ENCODE data around the gene ANXA6. TPM values are rescaled to one million over a fixed set of nuclear protein-coding genes. Genes with fewer than 3 reads are reported as not detected.

The ANXA6 gene
- total and polyA plus RNA-seq, 2 of the 4 experiments (the other 2 are of a cell fraction) = 355 to 610 TPM

DNA sequence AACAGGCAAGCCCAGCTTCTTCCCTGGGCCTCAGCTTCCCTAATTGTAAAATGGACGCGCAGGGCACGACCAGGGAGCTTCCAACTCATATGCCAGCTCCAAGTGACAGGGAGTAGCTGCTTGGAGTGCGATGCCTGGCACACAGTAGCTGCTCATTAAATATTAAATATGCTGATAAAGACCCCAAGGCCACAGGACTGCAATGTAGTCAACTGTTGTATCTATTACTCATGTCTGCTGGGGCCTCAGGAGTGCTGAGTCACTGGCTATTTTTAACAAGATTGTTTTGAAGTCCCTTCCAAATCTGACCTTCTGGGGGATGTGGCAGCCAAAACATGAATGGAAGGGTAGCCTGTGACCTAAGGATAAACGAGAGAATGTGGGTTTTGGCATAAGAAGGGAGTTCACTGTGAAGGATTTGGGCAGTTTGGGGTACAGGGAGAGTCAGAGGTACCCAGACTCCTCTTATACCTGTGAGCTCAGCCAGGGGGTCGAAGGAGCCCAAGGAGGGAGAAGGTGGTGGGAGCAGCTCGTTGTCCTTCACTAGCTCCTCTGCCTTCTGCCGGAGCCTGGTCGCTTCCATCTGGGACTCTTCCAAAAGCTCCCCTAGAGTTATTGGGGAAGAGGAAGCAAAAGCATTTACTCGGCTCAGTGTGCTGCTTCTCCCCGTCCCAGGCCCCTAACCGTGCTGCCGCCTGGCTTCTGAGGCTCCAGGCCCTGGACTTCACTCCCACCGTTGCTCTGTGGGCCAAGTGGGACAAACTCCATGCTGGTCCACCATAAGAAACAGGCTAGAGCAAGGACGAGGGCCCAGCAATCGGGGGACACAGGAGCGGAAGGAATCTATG is 94.2 kb downstream of the ANXA6 start (continued):
- no peak; the same call in 1 of the 2 replicates for TF ChIP-seq CEBPB (IDR thresholded peaks at IDR 0.05; ENCODE audit: low read depth, low read length)
- no peak for TF ChIP-seq RCOR1 (IDR thresholded peaks at IDR 0.05; ENCODE audit: insufficient replicate concordance, low read length)

DNA sequence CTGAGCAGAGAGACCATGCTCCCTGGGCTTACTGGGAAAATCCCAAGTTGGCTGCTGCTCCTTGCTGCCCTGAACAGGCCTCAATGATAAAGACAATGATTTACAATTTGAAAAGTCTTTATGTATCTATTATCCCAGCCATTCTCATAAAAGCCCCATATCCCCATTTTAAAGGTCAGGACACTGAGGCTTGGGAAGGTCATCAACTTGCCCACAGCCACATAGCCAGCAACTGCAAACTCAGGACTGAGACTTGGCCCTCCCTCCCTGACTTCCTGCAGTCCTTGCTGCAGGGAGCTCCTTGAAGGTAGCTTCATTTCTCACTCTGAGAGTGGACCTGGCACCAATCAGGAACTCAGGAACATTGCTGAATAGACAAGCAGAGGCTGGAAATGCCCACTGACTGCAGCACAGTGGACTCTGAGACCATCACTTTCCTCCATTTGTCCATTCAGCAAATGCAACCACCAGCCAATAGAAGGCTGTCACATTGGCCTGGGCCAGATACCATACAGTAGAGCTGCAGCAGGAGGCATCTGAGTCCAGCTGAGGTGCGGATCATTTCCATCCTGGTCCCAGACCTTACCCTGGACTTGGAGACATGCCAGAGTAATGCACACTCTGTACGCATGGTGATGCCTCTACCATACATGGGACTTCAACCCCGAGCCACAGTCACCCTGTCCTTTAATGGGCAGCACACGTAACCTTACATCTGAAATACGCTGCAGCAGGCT is 95.0 kb downstream of the ANXA6 start:
- intact Hi-C loops (cut with micrococcal nuclease) = no loop called here
- Histone ChIP-seq H2BK20ac (ENCODE audit: low read depth, low read length) (peak overlapping the region; percentile 91), H3K14ac (replicated peaks; ENCODE audit: low read depth, low read length) (peak overlapping the region; percentile 81), H2AK5ac (ENCODE audit: low read depth, low read length) (peak overlapping the region; percentile 99), H2BK15ac (ENCODE audit: low read depth, low read length) (peak overlapping the region; percentile 58; the same call in 2 of the 3 replicates), H3K9ac (ENCODE audit: low read depth, low read length) (no peak overlapping the region), H4K91ac (ENCODE audit: insufficient read depth, low read depth, low read length) (peak overlapping the region; percentile 68), H3K56ac (ENCODE audit: extremely low read depth, insufficient read depth, low read length) (no peak overlapping the region), H3K4me3 (ENCODE audit: insufficient read depth, low read depth, low read length) (no peak overlapping the region), H4K8ac (ENCODE audit: low read depth in 2 of 2, low read length in 2 of 2) (peak overlapping the region; percentile 47 to 73; a peak in 2 of 4 replicates), H2BK5ac (ENCODE audit: low read depth, low read length, poor library complexity, severe bottlenecking) (peak overlapping the region; percentile 37), H2BK120ac (ENCODE audit: low read depth, low read length) (peak overlapping the region; percentile 94), H3K36me3 (ENCODE audit: control insufficient read depth, insufficient read depth, low read length) (peaks cover 46% of the 10 kb centered on the region), H3K4ac (ENCODE audit: low read depth, low read length) (peak overlapping the region; percentile 89), H3K9me1 (ENCODE audit: insufficient read depth, low read length) (peaks cover 51% of the 10 kb centered on the region), H3K27me3 (ENCODE audit: control insufficient read depth, insufficient read depth, low read length) (no peaks in the 10 kb centered on the region), H3K9me3 (ENCODE audit: control insufficient read depth, insufficient read depth, low read length) (no peaks in the 10 kb centered on the region), H2AFZ (replicated peaks; ENCODE audit: low read length, poor library complexity) (peak overlapping the region; percentile 14), H3K4me1 (ENCODE audit: control insufficient read depth, insufficient read depth, low read length) (peaks cover 30% of the 10 kb centered on the region), H3K18ac (ENCODE audit: low read depth, low read length) (peak overlapping the region; percentile 39; the same call in 1 of the 2 replicates), H3K27ac (ENCODE audit: insufficient read depth, low read length) (peak overlapping the region; percentile 12; the same call in 1 of the 2 replicates), H2AK9ac (replicated peaks; ENCODE audit: low read depth, low read length, poor library complexity) (no peak overlapping the region), H4K20me1 (ENCODE audit: insufficient read depth, low read length) (peaks cover 31% of the 10 kb centered on the region), H3K4me2 (ENCODE audit: low read depth, low read length) (peak overlapping the region; percentile 2; the same call in 1 of the 2 replicates), H3K23ac (ENCODE audit: low read depth, low read length) (peak overlapping the region; percentile 72; the same call in 1 of the 2 replicates), H3K79me1 (ENCODE audit: low read depth in 1 of 2, low read length in 2 of 2) (peaks cover 52 to 93% of the 10 kb centered on the region in 2 experiments), H4K5ac (ENCODE audit: low read depth, low read length) (peak overlapping the region; percentile 7; the same call in 1 of the 2 replicates)
- ChIA-PET POLR2A (ENCODE audit: unreplicated experiment) (no interaction called here), CTCF (no interaction called here)
- no TSS peak for BruUV-seq (replicated peaks)
- dilution Hi-C loops (cut with HindIII; ENCODE audit: low sequenced_read_pairs, unreplicated experiment) = no loop called here
- no peak for TF ChIP-seq BHLHE40 (IDR thresholded peaks at IDR 0.05; ENCODE audit: low read depth, low read length)
- no peak for TF ChIP-seq CHD1 (IDR thresholded peaks at IDR 0.05; ENCODE audit: low read depth, low read length)
- no peak for TF ChIP-seq RCOR1 (IDR thresholded peaks at IDR 0.05; ENCODE audit: insufficient replicate concordance, low read length)
- no peak for TF ChIP-seq RAD21 (IDR thresholded peaks at IDR 0.05; ENCODE audit: low read length)
- no peak for TF ChIP-seq POLR2A (IDR thresholded peaks at IDR 0.05; ENCODE audit: low read depth, low read length)
- no peak for TF ChIP-seq SMC3 (IDR thresholded peaks at IDR 0.05; ENCODE audit: low read depth, low read length)
- no peak for TF ChIP-seq ELK1 (IDR thresholded peaks at IDR 0.05; ENCODE audit: borderline replicate concordance, low read depth, low read length)
- TF ChIP-seq CTCF (conservative IDR thresholded peaks at IDR 0.05; ENCODE audit: low read depth, low read length) = no peak
- TF ChIP-seq MAFK (IDR thresholded peaks at IDR 0.05; ENCODE audit: low read depth, low read length) = no peak
- TF ChIP-seq CEBPB (IDR thresholded peaks at IDR 0.05; ENCODE audit: low read depth, low read length) = no peak
- 100% methylated on average over 1 of the region's 5 CpGs; no CpG with 5 or more reads in 1 of the 2 experiments for WGBS, 2 experiments (ENCODE audit: extremely low coverage in 2 of 2, insufficient read length in 1 of 2)
- in situ Hi-C loops (cut with MboI; ENCODE audit: low sequenced_read_pairs) = no loop called here
- no peak for ATAC-seq (ENCODE audit: low read depth)
- no peak for DNase-seq

Measured in IMR-90 (cell line).